Mesenchymal stem cell (in vitro differentiated cells and primary cell): ENCODE results near the gene FHIT.

Experiments used
- DNase-seq: peaks from one replicate; pipeline ENCODE4 v3.0.0-alpha.2; 2013
- H2AFZ ChIP-seq: one replicate; pipeline ENCODE4 v1.6.1; 2013; ENCODE audit warnings: low read depth, mild to moderate bottlenecking, control low read depth, inconsistent platforms, low read length, moderate library complexity
- H2AK5ac ChIP-seq: 2 replicates; pipeline ENCODE4 v1.6.1; 2013; ENCODE audit warnings: low read length, moderate library complexity, mild to moderate bottlenecking, inconsistent platforms; ENCODE audit not compliant: severe bottlenecking
- H2BK120ac ChIP-seq: one replicate; pipeline ENCODE4 v1.6.1; 2013; ENCODE audit warnings: low read depth, mild to moderate bottlenecking, inconsistent platforms, low read length, moderate library complexity
- H2BK12ac ChIP-seq, 2 experiments: one replicate each; pipeline ENCODE4 v1.6.1; 2013; ENCODE audit warnings: inconsistent platforms in 2 of 2, low read length in 2 of 2, mild to moderate bottlenecking in 2 of 2, moderate library complexity in 2 of 2, control low read depth in 1 of 2
- H2BK15ac ChIP-seq: one replicate; pipeline ENCODE4 v1.6.1; 2013; ENCODE audit warnings: mild to moderate bottlenecking, low read depth, inconsistent platforms; ENCODE audit not compliant: poor library complexity, severe bottlenecking
- H2BK5ac ChIP-seq: 2 replicates; pipeline ENCODE4 v1.6.1; 2013; ENCODE audit warnings: low read depth, mild to moderate bottlenecking, low read length, control low read depth, inconsistent platforms; ENCODE audit not compliant: poor library complexity, severe bottlenecking
- H3K14ac ChIP-seq, 2 experiments: one replicate each; pipeline ENCODE4 v1.6.1; 2013; ENCODE audit warnings: inconsistent platforms in 2 of 2, low read length in 2 of 2, control low read depth in 1 of 2, mild to moderate bottlenecking in 1 of 2, moderate library complexity in 1 of 2
- H3K18ac ChIP-seq, 2 experiments: one replicate each; pipeline ENCODE4 v1.6.1; 2013; ENCODE audit warnings: inconsistent platforms in 2 of 2, low read length in 2 of 2, control low read depth in 1 of 2, low read depth in 1 of 2, mild to moderate bottlenecking in 1 of 2
- H3K23ac ChIP-seq, 2 experiments: one replicate each; pipeline ENCODE4 v1.6.1; 2013; ENCODE audit warnings: inconsistent platforms in 2 of 2, low read length in 2 of 2, mild to moderate bottlenecking in 2 of 2, moderate library complexity in 2 of 2, control low read depth in 1 of 2
- H3K27ac ChIP-seq: 2 replicates; pipeline ENCODE4 v1.5.1; 2013; ENCODE audit warnings: mild to moderate bottlenecking, moderate library complexity, low read length, control low read depth, inconsistent platforms; ENCODE audit not compliant: poor library complexity, severe bottlenecking
- H3K27me3 ChIP-seq, 2 experiments: 2 replicates each; pipeline versions ENCODE4 v1.6.1 to v1.7.0; 2013; ENCODE audit warnings: low read length in 2 of 2, mild to moderate bottlenecking in 2 of 2, moderate library complexity in 2 of 2, control low read depth in 1 of 2, inconsistent platforms in 1 of 2; ENCODE audit not compliant: control insufficient read depth in 1 of 2, insufficient read depth in 1 of 2
- H3K36me3 ChIP-seq, 2 experiments: 2 replicates each; pipeline versions ENCODE4 v1.6.1 to v1.7.0; 2013; ENCODE audit warnings: low read length in 2 of 2, control low read depth in 1 of 2, inconsistent platforms in 1 of 2, low read depth in 1 of 2, mild to moderate bottlenecking in 1 of 2; ENCODE audit not compliant: insufficient read depth in 2 of 2, control insufficient read depth in 1 of 2
- H3K4ac ChIP-seq, 2 experiments: one replicate each; pipeline ENCODE4 v1.6.1; 2013; ENCODE audit warnings: inconsistent platforms in 2 of 2, low read length in 2 of 2, mild to moderate bottlenecking in 2 of 2, moderate library complexity in 2 of 2, control low read depth in 1 of 2, low read depth in 1 of 2
- H3K4me1 ChIP-seq: 2 replicates; pipeline ENCODE4 v1.6.1; 2013; ENCODE audit warnings: low read depth, low read length, control low read depth; ENCODE audit not compliant: control insufficient read depth, insufficient read depth
- H3K4me2 ChIP-seq: 2 replicates; pipeline ENCODE4 v1.6.1; 2013; ENCODE audit warnings: low read length, mild to moderate bottlenecking, inconsistent platforms; ENCODE audit not compliant: poor library complexity, severe bottlenecking
- H3K4me3 ChIP-seq, 2 experiments: 2 replicates each; pipeline versions ENCODE4 v1.5.1 to v1.7.0; 2013; ENCODE audit warnings: low read length in 2 of 2, mild to moderate bottlenecking in 2 of 2, control low read depth in 1 of 2, low read depth in 1 of 2; ENCODE audit not compliant: insufficient read depth in 1 of 2
- H3K79me1 ChIP-seq: replicated peaks from 2 replicates; pipeline ENCODE4 v1.6.1; 2013; ENCODE audit warnings: mild to moderate bottlenecking, control low read depth, low read length, inconsistent platforms; ENCODE audit not compliant: poor library complexity, severe bottlenecking
- H3K9ac ChIP-seq: 2 replicates; pipeline ENCODE4 v1.7.0; 2013; ENCODE audit warnings: mild to moderate bottlenecking, low read length, moderate library complexity
- H3K9me3 ChIP-seq: 2 replicates; pipeline ENCODE4 v1.7.0; 2013; ENCODE audit warnings: mild to moderate bottlenecking, low read length; ENCODE audit not compliant: control insufficient read depth
- H4K8ac ChIP-seq: one replicate; pipeline ENCODE4 v1.6.1; 2013; ENCODE audit warnings: inconsistent platforms, mild to moderate bottlenecking, low read length, moderate library complexity
- H4K91ac ChIP-seq: one replicate; pipeline ENCODE4 v1.6.1; 2013; ENCODE audit warnings: mild to moderate bottlenecking, low read length, inconsistent platforms
- WGBS: methylation state at CpG from one replicate; pipeline ENCODE4 v1.1.7; 2013; ENCODE audit warnings: mixed read lengths; 5-methylcytosine and 5-hydroxymethylcytosine counted together

The FHIT gene

GRCh38 chr3:60855250-60855649 lies 396.0 kb downstream of the FHIT start:
- Histone ChIP-seq H3K79me1 (no peaks in the 10 kb centered on the region), H2BK5ac (no peak overlapping the region), H2BK12ac (no peak overlapping the region), H4K8ac (no peak overlapping the region), H2BK15ac (no peak overlapping the region), H2AFZ (no peak overlapping the region), H3K23ac (no peak overlapping the region), H4K91ac (no peak overlapping the region), H3K27me3 (no peaks in the 10 kb centered on the region), H3K4ac (no peak overlapping the region), H2AK5ac (no peak overlapping the region), H3K4me3 (no peak overlapping the region), H3K14ac (no peak overlapping the region), H3K27ac (no peak overlapping the region), H3K36me3 (no peaks in the 10 kb centered on the region), H3K4me1 (no peaks in the 10 kb centered on the region), H3K9me3 (peaks cover 4% of the 10 kb centered on the region), H3K18ac (no peak overlapping the region), H3K4me2 (no peak overlapping the region), H2BK120ac (no peak overlapping the region), H3K9ac (no peak overlapping the region)
- DNase-seq, result no peak
- 100% methylated on average over 2 of the region's 2 CpGs for whole genome bisulfite sequencing

- no peak overlapping the region for H3K9ac ChIP-seq
- 93% methylated on average over 1 of the region's 1 CpG for WGBS
- no peak overlapping the region for H2AFZ ChIP-seq
- H2BK120ac ChIP-seq, result no peak overlapping the region
- no peaks in the 10 kb centered on the region for H3K79me1 ChIP-seq
- no peak overlapping the region for H2BK12ac ChIP-seq
- no peak overlapping the region for H4K91ac ChIP-seq
- no peak overlapping the region for H2BK15ac ChIP-seq
- H3K4me2 ChIP-seq, result no peak overlapping the region
- no peak overlapping the region for H3K23ac ChIP-seq
- no peak overlapping the region for H3K27ac ChIP-seq
- H4K8ac ChIP-seq, result no peak overlapping the region
- peaks cover 4% of the 10 kb centered on the region for H3K9me3 ChIP-seq
- no peaks in the 10 kb centered on the region for H3K4me1 ChIP-seq
- DNase-seq, result peak; percentile 6
- H3K14ac ChIP-seq, result no peak overlapping the region
- H2AK5ac ChIP-seq, result no peak overlapping the region
- no peaks in the 10 kb centered on the region for H3K36me3 ChIP-seq
- no peak overlapping the region for H3K4ac ChIP-seq
- no peaks in the 10 kb centered on the region for H3K27me3 ChIP-seq
- no peak overlapping the region for H2BK5ac ChIP-seq
- no peak overlapping the region for H3K18ac ChIP-seq
- no peak overlapping the region for H3K4me3 ChIP-seq
These were observed 396.5 kb downstream of the FHIT start for GRCh38 chr3:60854791-60855190.

DNA sequence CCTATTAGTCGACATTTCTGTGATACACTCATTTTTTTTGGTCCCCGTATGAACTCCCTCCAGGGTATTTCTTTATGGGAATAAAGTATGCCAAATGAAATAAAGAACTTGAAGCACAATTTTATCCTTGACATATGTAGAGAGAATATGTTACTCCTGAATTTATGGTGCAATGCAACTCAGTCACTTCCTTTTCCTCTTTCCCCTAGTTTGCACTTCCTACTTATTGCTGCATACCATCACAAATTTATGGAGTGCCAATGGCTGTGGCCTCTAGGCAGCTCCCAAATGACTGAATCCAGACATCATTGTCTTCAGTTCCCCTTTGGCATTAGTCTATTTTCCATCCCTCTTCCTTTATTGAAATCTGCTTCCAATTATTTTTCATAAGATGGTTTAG lies 403.5 kb downstream of the FHIT start:
- Histone ChIP-seq H2BK120ac (no peak overlapping the region), H3K4me1 (no peaks in the 10 kb centered on the region), H3K27me3 (no peaks in the 10 kb centered on the region), H3K9ac (no peak overlapping the region), H2BK15ac (no peak overlapping the region), H3K14ac (no peak overlapping the region), H3K9me3 (no peaks in the 10 kb centered on the region), H3K18ac (no peak overlapping the region), H4K91ac (no peak overlapping the region), H2BK5ac (no peak overlapping the region), H3K4me3 (no peak overlapping the region), H3K23ac (no peak overlapping the region), H3K79me1 (no peaks in the 10 kb centered on the region), H3K27ac (no peak overlapping the region), H3K36me3 (no peaks in the 10 kb centered on the region), H2AFZ (no peak overlapping the region), H4K8ac (no peak overlapping the region), H3K4ac (no peak overlapping the region), H3K4me2 (no peak overlapping the region), H2AK5ac (no peak overlapping the region), H2BK12ac (no peak overlapping the region)
- no peak for DNase-seq
- no CpG with 5 or more reads among the region's 2 CpGs for WGBS

DNA sequence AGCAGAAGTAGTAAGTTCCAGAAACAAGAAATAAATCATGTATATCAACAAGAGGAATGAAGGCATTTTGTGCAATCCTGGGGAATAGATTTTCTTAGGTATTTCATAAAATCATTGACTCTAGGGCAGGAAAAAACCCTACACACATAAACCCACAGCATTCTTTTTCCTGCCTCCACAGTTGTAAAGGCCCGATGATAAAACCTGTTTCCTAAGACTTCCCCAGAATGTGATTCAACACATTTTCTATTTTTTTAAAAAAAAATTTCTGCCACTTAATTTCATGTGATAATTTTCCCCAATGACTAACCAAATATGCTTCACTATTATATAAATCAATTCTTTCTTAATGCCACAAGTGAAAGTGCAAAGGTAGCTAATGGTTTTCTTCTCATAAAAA lies 407.0 kb downstream of the FHIT start:
- H4K91ac ChIP-seq, result no peak overlapping the region
- no peaks in the 10 kb centered on the region for H3K79me1 ChIP-seq
- no peaks in the 10 kb centered on the region for H3K4me1 ChIP-seq
- H3K14ac ChIP-seq, result no peak overlapping the region
- H3K9ac ChIP-seq, result no peak overlapping the region
- H2BK12ac ChIP-seq, result no peak overlapping the region
- 92% methylated on average over 1 of the region's 1 CpG for WGBS
- no peak overlapping the region for H3K4me2 ChIP-seq
- no peak overlapping the region for H2BK120ac ChIP-seq
- no peaks in the 10 kb centered on the region for H3K27me3 ChIP-seq
- no peak overlapping the region for H2AK5ac ChIP-seq
- H3K18ac ChIP-seq, result no peak overlapping the region
- no peak for DNase-seq
- H3K9me3 ChIP-seq, result no peaks in the 10 kb centered on the region
- no peak overlapping the region for H3K27ac ChIP-seq
- H3K36me3 ChIP-seq, result no peaks in the 10 kb centered on the region
- no peak overlapping the region for H3K23ac ChIP-seq
- no peak overlapping the region for H2BK5ac ChIP-seq
- H3K4ac ChIP-seq, result no peak overlapping the region
- no peak overlapping the region for H4K8ac ChIP-seq
- no peak overlapping the region for H3K4me3 ChIP-seq
- no peak overlapping the region for H2AFZ ChIP-seq
- H2BK15ac ChIP-seq, result no peak overlapping the region
